Esophagus squamous epithelium (tissue), 5 donors: ENCODE results near the gene DNAJC9. TPM values are rescaled to one million over a fixed set of nuclear protein-coding genes. Genes with fewer than 3 reads are reported as not detected.

Source experiments
- DNase-seq: peaks from one replicate; lab custom pipeline; 2025; lab: John Stamatoyannopoulos, UW
- H3K27ac ChIP-seq, 4 donors: fragments of 200-600 bp; sonication (generic); one replicate each; pipeline ENCODE4 v1.5.1; 2016 to 2019; ENCODE audit warnings: mild to moderate bottlenecking in 1 of 4
- H3K27me3 ChIP-seq, 4 donors: fragments of 200-600 bp; sonication (generic); 1 replicate in 3 of 4; 2 replicates in 1 of 4; pipeline versions ENCODE4 v1.5.1 to v1.6.0; 2017 to 2021; ENCODE audit warnings: antibody characterized with exemption in 1 of 4
- H3K36me3 ChIP-seq, 3 donors: fragments of 200-600 bp; sonication (generic); one replicate each; pipeline ENCODE4 v1.5.1; 2016 to 2019
- H3K4me1 ChIP-seq, 3 donors: fragments of 200-600 bp; sonication (generic); one replicate each; pipeline ENCODE4 v1.5.1; 2017 to 2019
- H3K4me3 ChIP-seq, 4 donors: fragments of 200-600 bp; sonication (generic); 1 replicate in 3 of 4; 2 replicates in 1 of 4; pipeline ENCODE4 v1.5.1; 2016 to 2019; ENCODE audit warnings: mild to moderate bottlenecking in 2 of 4, moderate library complexity in 1 of 4
- H3K9me3 ChIP-seq, 3 donors: fragments of 200-600 bp; sonication (generic); one replicate each; pipeline ENCODE4 v1.5.1; 2016 to 2019
- POLR2A ChIP-seq, 4 donors: fragments of 450-650 bp; IDR thresholded peaks; one replicate each; pipeline ENCODE4 v1.6.1; 2017; ENCODE audit warnings: antibody characterized with exemption in 4 of 4, mild to moderate bottlenecking in 4 of 4, moderate library complexity in 3 of 4
- WGBS, 2 donors: methylation state at CpG; one replicate each; pipeline ENCODE4 v1.1.5; 2018; 5-methylcytosine and 5-hydroxymethylcytosine counted together
- intact Hi-C: fragments of 100-400 bp; cut with DNase I; formaldehyde crosslinking; loops from one replicate; pipeline ENCODE4 v1.15.0; 2022
- small RNA-seq, 4 donors: library from RNA; depleted of rRNA; stranded (forward); fragments of <200 nt; gene quantifications; one replicate each; pipeline ENCODE3, GENCODE V24; 2016
- total RNA-seq, 4 donors: library from RNA; depleted of rRNA; stranded (reverse); fragments of >200 nt; gene quantifications; one replicate each; pipeline ENCODE4 v1.1.0, GENCODE V29; 2016
- TF ChIP-seq, protein P1 (sequence below), 6 experiments: fragments of 450-650 bp in 4 of 6; fragments of 200-600 bp in 2 of 6; sonication (generic) in 2 of 6; IDR thresholded peaks; one replicate each; pipeline ENCODE4 v1.5.1; 2016 to 2019; ENCODE audit warnings: antibody characterized with exemption in 6 of 6, mild to moderate bottlenecking in 4 of 6, moderate library complexity in 4 of 6
- donor health status: DM: yes; HTN: yes; CAD: no.

The DNAJC9 gene
- total RNA-seq, 4 donors from 2014 or later, result 13.4 to 35.4 (median 25.2) TPM

DNA sequence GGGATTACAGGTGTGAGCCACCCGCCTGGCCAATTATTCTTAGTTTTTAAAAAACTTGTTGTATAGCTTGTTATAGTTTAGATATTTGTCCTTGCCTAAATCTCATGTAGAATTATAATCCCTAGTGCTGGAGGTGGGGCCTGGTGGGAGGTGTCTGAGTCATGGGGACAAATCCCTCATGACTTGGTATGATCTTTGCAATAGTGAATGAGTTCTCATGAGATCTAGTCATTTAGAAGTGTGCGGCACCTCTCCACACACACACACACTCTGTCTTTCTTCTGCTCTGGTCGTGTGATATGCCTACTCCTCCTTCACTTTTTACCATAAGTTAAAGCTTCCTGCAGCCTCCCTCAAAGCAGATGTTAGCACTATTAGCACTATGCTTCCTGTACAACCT is 42.0 kb downstream of the DNAJC9 start:
- no peak for DNase-seq
- WGBS, 2 donors, result 80 to 88% methylated on average over 3 of the region's 3 CpGs
- intact Hi-C loops, result no loop called here
- Histone ChIP-seq H3K9me3 (no peaks in the 10 kb centered on the region), H3K4me3 (no peak overlapping the region), H3K36me3 (peaks cover 0 to 45% (median 0%) of the 10 kb centered on the region in 3 donors), H3K27me3 (no peaks in the 10 kb centered on the region), H3K4me1 (no peaks in the 10 kb centered on the region), H3K27ac (no peak overlapping the region)
- TF ChIP-seq, protein P1, sequence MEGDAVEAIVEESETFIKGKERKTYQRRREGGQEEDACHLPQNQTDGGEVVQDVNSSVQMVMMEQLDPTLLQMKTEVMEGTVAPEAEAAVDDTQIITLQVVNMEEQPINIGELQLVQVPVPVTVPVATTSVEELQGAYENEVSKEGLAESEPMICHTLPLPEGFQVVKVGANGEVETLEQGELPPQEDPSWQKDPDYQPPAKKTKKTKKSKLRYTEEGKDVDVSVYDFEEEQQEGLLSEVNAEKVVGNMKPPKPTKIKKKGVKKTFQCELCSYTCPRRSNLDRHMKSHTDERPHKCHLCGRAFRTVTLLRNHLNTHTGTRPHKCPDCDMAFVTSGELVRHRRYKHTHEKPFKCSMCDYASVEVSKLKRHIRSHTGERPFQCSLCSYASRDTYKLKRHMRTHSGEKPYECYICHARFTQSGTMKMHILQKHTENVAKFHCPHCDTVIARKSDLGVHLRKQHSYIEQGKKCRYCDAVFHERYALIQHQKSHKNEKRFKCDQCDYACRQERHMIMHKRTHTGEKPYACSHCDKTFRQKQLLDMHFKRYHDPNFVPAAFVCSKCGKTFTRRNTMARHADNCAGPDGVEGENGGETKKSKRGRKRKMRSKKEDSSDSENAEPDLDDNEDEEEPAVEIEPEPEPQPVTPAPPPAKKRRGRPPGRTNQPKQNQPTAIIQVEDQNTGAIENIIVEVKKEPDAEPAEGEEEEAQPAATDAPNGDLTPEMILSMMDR (IDR thresholded peaks at IDR 0.05), result no peak
- no peak for TF ChIP-seq POLR2A (IDR thresholded peaks at IDR 0.05)

Small RNAs within 50 kb of the gene (small RNA-seq; reads per million reads assigned to genes)
- gene RF00019 (0 reads per million in 4 donors), gene RNU6-833P (0 reads per million in 4 donors)

Other genes starting within 250 kb of the DNAJC9 start
- 10 to 100 TPM in 3 of 4 donors, 1 to 10 TPM in 1; 5.0 to 13.8 (median 12.3) TPM for gene P4HA1, start 150.4 kb downstream of the DNAJC9 start, total RNA-seq
- gene NUDT13, start 136.8 kb downstream of the DNAJC9 start, total RNA-seq, result 1 to 10 TPM in 2 of 4 donors, under 1 TPM in 1, not detected in 1; 0.88 to 1.9 (median 1.3) TPM
- 10 to 100 TPM; 17.4 to 25.3 (median 24.0) TPM for gene ECD, start 79.2 kb downstream of the DNAJC9 start, total RNA-seq
- 10 to 100 TPM in 2 of 4 donors, 1 to 10 TPM in 2; 8.7 to 15.8 (median 10.8) TPM for gene FAM149B1, start 79.1 kb downstream of the DNAJC9 start, total RNA-seq
- gene MRPS16, start 5.4 kb upstream of the DNAJC9 start, total RNA-seq, result 10 to 100 TPM; 36.8 to 60.3 (median 54.2) TPM
- 1 to 10 TPM in 1 of 4 donors, under 1 TPM in 3; 0.22 to 2.5 (median 0.66) TPM for gene CFAP70, start 111.6 kb upstream of the DNAJC9 start, total RNA-seq
- 100 to 1,000 TPM in 3 of 4 donors, 10 to 100 TPM in 1; 95.8 to 130 (median 108) TPM for gene ANXA7, start 166.8 kb upstream of the DNAJC9 start, total RNA-seq
- gene MSS51, start 186.3 kb upstream of the DNAJC9 start, total RNA-seq, result 1 to 10 TPM in 3 of 4 donors, under 1 TPM in 1; 0.88 to 2.5 (median 2.1) TPM
- gene PPP3CB, start 248.8 kb upstream of the DNAJC9 start, total RNA-seq, result 10 to 100 TPM; 24.1 to 40.2 (median 30.6) TPM